Panc1 (cell line): Measurements from ENCODE around the gene BRCA2. TPM values are rescaled to one million over a fixed set of nuclear protein-coding genes. Genes with fewer than 3 reads are reported as not detected.

ENCODE experiments used
- ATAC-seq: fragments of 200-7000 bp; cut with Tn5 transposase; 2 replicates; pipeline ENCODE4 v1.9.1; 2020; ENCODE audit warnings: mild to moderate bottlenecking, moderate library complexity
- BruUV-seq: library from RNA; stranded (reverse); fragments of 400-500 nt; replicated peaks from 2 replicates; lab custom pipeline; 2021; lab: Mats Ljungman, UMichigan
- CTCF ChIA-PET: fragments of 300-600 bp; sonication (Branson Sonifier 250); formaldehyde crosslinking; loops from one replicate; lab custom pipeline; 2022; ENCODE audit warnings: antibody characterized with exemption; lab: Charles Lee
- POLR2A ChIA-PET: fragments of 300-600 bp; sonication (Branson Sonifier 250); formaldehyde crosslinking; loops from one replicate; lab custom pipeline; 2022; ENCODE audit warnings: antibody characterized with exemption; lab: Charles Lee
- DNase-seq: peaks from one replicate; pipeline ENCODE4 v3.0.0-alpha.2; 2010; ENCODE audit warnings: low read depth, low spot score
- H3K27ac ChIP-seq: 2 replicates; pipeline ENCODE4 v1.5.1; 2011; ENCODE audit warnings: mild to moderate bottlenecking, low read length, inconsistent platforms
- H3K27me3 ChIP-seq: fragments of 200-500 bp; sonication (Bioruptor generic); 2 replicates; pipeline ENCODE4 v1.6.0; 2014; ENCODE audit warnings: low read length, inconsistent platforms; ENCODE audit not compliant: control insufficient read depth, insufficient read depth
- H3K36me3 ChIP-seq: fragments of 200-500 bp; sonication (Bioruptor generic); 2 replicates; pipeline ENCODE4 v1.5.1; 2014; ENCODE audit warnings: inconsistent platforms, mild to moderate bottlenecking, low read length, moderate library complexity; ENCODE audit not compliant: control insufficient read depth, insufficient read depth
- H3K4me1 ChIP-seq: 2 replicates; pipeline ENCODE4 v1.5.1; 2011; ENCODE audit warnings: inconsistent platforms, mild to moderate bottlenecking, low read length, moderate library complexity; ENCODE audit not compliant: control insufficient read depth, insufficient read depth
- H3K4me3 ChIP-seq, 2 experiments: 2 replicates each; pipeline ENCODE4 v1.5.1; 2011 to 2012; ENCODE audit warnings: low read depth in 2 of 2, low read length in 2 of 2, mild to moderate bottlenecking in 2 of 2, inconsistent platforms in 1 of 2, moderate library complexity in 1 of 2
- H3K9me3 ChIP-seq: fragments of 200-500 bp; sonication (Bioruptor generic); 2 replicates; pipeline ENCODE4 v1.5.1; 2014; ENCODE audit warnings: low read depth, mild to moderate bottlenecking, inconsistent platforms, low read length, moderate library complexity; ENCODE audit not compliant: control insufficient read depth, insufficient read depth
- POLR2AphosphoS5 ChIP-seq: IDR thresholded peaks from 2 replicates; pipeline ENCODE4 v1.6.1; 2012; ENCODE audit warnings: mild to moderate bottlenecking, low read depth, low read length, moderate library complexity
- SIN3A ChIP-seq: IDR thresholded peaks from 2 replicates; pipeline ENCODE4 v1.6.1; 2012; ENCODE audit warnings: low read depth, mild to moderate bottlenecking, low read length, moderate library complexity, borderline replicate concordance; ENCODE audit not compliant: insufficient read depth
- TCF7L2 ChIP-seq: IDR thresholded peaks from 2 replicates; pipeline ENCODE4 v1.6.1; 2011; ENCODE audit warnings: mild to moderate bottlenecking, low read depth, low read length, inconsistent platforms
- in situ Hi-C: cut with HindIII; loops from 2 replicates; pipeline ENCODE4 v1.10.0; 2016; ENCODE audit warnings: low sequenced_read_pairs, low pct_unique_long_range_greater_than_20kb
- intact Hi-C: fragments of 100-400 bp; cut with micrococcal nuclease; formaldehyde crosslinking; loops from one replicate; pipeline ENCODE4 v1.10.0; 2022; ENCODE audit not compliant: unreplicated experiment
- total RNA-seq: library from RNA; stranded (reverse); gene quantifications from one replicate; pipeline ENCODE4 v1.2.1, GENCODE V29; 2021; ENCODE audit not compliant: unreplicated experiment
- TF ChIP-seq, protein P1 (sequence below): fragments of 450-650 bp; IDR thresholded peaks from 2 replicates; pipeline ENCODE4 v1.5.1; 2017; ENCODE audit warnings: mild to moderate bottlenecking
- TF ChIP-seq, protein P2 (sequence below), 2 experiments: IDR thresholded peaks; 2 replicates each; pipeline ENCODE4 v1.6.1; 2011 to 2012; ENCODE audit warnings: low read depth in 2 of 2, control low read depth in 1 of 2, low read length in 1 of 2, mild to moderate bottlenecking in 1 of 2, moderate library complexity in 1 of 2; ENCODE audit not compliant: insufficient read depth in 1 of 2

BRCA2 gene
- total RNA-seq, 1 experiment from 2014 or later = 8.4 TPM

DNA sequence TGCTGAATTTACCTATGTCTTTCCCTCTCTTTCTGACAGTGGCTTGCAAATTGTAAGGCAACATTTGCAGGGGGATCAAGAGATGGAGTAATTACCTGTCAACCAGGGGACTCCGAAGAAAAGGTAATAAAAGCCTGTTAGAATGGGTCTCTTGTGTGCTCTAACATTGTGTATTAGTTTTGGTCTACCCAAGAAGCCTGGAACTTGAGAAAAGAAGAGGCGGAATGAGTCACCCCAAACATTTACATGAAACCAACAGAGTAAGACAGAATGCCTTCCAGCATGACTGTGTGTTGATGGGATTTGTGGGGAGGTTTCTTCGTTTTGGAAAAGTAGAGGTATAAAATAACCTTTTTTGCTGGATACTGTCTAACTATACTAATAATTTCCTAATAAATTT, 36.9 kb upstream of the BRCA2 start:
- Histone ChIP-seq H3K36me3 (no peaks in the 10 kb centered on the region), H3K4me1 (no peaks in the 10 kb centered on the region), H3K4me3 (no peak overlapping the region), H3K9me3 (no peaks in the 10 kb centered on the region), H3K27me3 (no peaks in the 10 kb centered on the region), H3K27ac (no peak overlapping the region)
- CTCF ChIA-PET = no interaction called here
- intact Hi-C loops (no loop called here), in situ Hi-C loops (no loop called here)
- no peak for ATAC-seq
- no TSS peak for BruUV-seq
- TF ChIP-seq TCF7L2 (no peak), SIN3A (no peak), POLR2AphosphoS5 (no peak)
- TF ChIP-seq, protein P1, sequence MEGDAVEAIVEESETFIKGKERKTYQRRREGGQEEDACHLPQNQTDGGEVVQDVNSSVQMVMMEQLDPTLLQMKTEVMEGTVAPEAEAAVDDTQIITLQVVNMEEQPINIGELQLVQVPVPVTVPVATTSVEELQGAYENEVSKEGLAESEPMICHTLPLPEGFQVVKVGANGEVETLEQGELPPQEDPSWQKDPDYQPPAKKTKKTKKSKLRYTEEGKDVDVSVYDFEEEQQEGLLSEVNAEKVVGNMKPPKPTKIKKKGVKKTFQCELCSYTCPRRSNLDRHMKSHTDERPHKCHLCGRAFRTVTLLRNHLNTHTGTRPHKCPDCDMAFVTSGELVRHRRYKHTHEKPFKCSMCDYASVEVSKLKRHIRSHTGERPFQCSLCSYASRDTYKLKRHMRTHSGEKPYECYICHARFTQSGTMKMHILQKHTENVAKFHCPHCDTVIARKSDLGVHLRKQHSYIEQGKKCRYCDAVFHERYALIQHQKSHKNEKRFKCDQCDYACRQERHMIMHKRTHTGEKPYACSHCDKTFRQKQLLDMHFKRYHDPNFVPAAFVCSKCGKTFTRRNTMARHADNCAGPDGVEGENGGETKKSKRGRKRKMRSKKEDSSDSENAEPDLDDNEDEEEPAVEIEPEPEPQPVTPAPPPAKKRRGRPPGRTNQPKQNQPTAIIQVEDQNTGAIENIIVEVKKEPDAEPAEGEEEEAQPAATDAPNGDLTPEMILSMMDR = no peak
- TF ChIP-seq, protein P2, sequence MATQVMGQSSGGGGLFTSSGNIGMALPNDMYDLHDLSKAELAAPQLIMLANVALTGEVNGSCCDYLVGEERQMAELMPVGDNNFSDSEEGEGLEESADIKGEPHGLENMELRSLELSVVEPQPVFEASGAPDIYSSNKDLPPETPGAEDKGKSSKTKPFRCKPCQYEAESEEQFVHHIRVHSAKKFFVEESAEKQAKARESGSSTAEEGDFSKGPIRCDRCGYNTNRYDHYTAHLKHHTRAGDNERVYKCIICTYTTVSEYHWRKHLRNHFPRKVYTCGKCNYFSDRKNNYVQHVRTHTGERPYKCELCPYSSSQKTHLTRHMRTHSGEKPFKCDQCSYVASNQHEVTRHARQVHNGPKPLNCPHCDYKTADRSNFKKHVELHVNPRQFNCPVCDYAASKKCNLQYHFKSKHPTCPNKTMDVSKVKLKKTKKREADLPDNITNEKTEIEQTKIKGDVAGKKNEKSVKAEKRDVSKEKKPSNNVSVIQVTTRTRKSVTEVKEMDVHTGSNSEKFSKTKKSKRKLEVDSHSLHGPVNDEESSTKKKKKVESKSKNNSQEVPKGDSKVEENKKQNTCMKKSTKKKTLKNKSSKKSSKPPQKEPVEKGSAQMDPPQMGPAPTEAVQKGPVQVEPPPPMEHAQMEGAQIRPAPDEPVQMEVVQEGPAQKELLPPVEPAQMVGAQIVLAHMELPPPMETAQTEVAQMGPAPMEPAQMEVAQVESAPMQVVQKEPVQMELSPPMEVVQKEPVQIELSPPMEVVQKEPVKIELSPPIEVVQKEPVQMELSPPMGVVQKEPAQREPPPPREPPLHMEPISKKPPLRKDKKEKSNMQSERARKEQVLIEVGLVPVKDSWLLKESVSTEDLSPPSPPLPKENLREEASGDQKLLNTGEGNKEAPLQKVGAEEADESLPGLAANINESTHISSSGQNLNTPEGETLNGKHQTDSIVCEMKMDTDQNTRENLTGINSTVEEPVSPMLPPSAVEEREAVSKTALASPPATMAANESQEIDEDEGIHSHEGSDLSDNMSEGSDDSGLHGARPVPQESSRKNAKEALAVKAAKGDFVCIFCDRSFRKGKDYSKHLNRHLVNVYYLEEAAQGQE (IDR thresholded peaks at IDR 0.05; ENCODE audit: insufficient read depth in 1 of 2, low read depth in 2 of 2, low read length in 1 of 2) = no peak
- POLR2A ChIA-PET = no interaction called here
- DNase-seq = no peak

DNA sequence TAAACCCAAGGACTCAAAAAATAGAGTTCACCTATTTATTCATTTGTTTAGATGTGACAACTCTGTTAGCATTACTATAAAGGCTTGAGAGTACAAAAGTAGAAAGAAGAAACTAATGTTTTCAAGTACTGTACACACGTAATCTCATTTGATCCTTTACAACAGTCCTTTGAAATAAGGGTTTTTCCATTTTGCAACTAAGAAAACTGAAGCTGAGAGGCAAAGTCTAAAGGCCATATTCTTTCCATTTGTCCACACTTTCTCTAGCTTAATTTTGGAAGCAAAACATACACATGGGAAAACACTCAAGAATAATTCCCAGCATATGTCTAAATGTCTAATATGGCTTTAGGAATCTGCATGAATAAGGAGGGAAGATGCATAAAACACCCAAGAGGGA, 34.2 kb upstream of the BRCA2 start:
- H3K9me3 ChIP-seq = no peaks in the 10 kb centered on the region
- in situ Hi-C loops = no loop called here
- POLR2A ChIA-PET = no interaction called here
- H3K4me3 ChIP-seq = no peak overlapping the region
- H3K27me3 ChIP-seq = no peaks in the 10 kb centered on the region
- intact Hi-C loops = no loop called here
- H3K27ac ChIP-seq = no peak overlapping the region
- DNase-seq = no peak
- H3K4me1 ChIP-seq = peaks cover 11% of the 10 kb centered on the region; the same call in 1 of the 2 replicates
- no peak for ATAC-seq
- H3K36me3 ChIP-seq = no peaks in the 10 kb centered on the region
- BruUV-seq = no TSS peak
- CTCF ChIA-PET = no interaction called here
- no peak for TF ChIP-seq SIN3A
- TF ChIP-seq, protein P2 (IDR thresholded peaks at IDR 0.05; ENCODE audit: insufficient read depth in 1 of 2, low read depth in 2 of 2, low read length in 1 of 2) = no peak
- TF ChIP-seq POLR2AphosphoS5 = no peak
- TF ChIP-seq TCF7L2 = no peak
- TF ChIP-seq, protein P1 = no peak
